Activated CD4-positive, alpha-beta T cell treated with anti-CD3 and anti-CD28 coated beads, Interleukin-2, amount 50 U/mL, for 16 hours (primary cell): ENCODE results near the gene ARHGAP1.

Experiments used
- DNase-seq: peaks from one replicate; pipeline ENCODE4 v3.0.0-alpha.2; 2020

The ARHGAP1 gene

DNA sequence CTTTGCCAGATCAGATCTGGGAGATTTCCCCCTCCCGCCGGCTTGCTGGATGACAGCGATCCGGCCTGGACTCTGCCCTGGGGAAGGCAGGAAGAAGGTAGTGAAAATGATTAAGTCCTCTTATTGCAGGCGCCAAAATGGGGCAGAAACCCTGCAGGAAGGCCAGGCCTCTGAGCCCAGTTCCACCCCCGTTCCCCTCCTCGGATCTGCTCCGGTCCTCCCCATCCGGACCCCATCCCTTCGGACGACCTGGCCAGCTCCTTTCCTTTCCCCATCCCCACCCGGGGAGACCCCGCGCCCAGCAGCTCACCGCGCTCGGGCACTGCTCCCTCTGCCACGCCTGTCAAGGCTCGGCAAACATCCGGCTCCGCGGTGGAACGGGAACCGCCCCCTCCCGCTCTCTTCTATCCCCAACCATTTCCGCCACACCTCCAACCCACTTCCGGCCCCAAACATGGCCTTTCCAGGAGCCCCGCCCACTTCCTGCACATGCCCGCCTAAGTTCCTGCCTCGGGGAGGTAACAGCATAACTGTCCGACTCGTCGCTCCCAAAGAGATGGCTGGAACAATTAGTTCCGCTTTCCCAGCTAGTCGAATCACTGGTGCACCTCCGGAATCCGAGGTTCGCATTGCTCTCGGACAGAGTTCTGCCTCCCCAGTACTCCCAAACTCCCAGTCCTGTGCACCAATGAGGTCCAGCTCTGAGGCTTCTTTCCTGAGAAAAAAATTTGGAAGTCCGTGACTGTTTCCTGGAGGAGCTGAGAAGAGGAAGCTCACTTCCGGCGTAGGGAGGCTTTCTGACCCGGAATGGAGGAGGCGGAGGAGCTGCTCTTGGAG is at the start of gene ARHGAP1, which contains the start of gene ZNF408:
TSS of gene ARHGAP1 (minus strand) at position 379 of the 837 bp plus-strand sequence. CDS start 4,512 bp downstream, outside the sequence.
TSS of gene ZNF408 (plus strand) at position 791 of the 837 bp plus-strand sequence. CDS start at position 808, 17 bp downstream.
- DNase-seq, result peak; percentile 100

- DNase-seq, result no peak
These were observed 46.7 kb upstream of the ARHGAP1 start for GRCh38 chr11:46747150-46747549.

- no peak for DNase-seq
These were observed 45.6 kb upstream of the ARHGAP1 start for GRCh38 chr11:46745995-46746394.

DNA sequence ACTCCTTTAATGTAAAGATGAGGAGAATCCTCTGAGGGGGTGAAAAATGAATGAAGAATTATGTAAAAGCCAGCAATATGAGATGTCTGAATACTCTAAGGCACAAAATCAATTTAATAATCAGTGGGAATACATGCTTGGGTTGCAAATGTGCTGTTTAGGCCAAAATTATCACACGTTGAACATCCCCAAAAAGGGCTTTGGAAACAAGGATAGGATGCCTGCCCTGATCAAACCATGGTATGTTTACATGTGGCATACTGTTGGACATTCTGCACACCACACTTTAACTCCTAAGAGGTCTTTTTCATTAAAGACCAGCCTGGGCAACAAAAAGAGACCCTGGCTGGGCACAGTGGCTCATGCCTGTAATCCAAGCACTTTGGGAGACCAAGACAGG is 44.9 kb upstream of the ARHGAP1 start:
- no peak for DNase-seq

GRCh38 chr11:46743693-46744339 is 43.4 kb upstream of the ARHGAP1 start:
- no peak for DNase-seq

DNA sequence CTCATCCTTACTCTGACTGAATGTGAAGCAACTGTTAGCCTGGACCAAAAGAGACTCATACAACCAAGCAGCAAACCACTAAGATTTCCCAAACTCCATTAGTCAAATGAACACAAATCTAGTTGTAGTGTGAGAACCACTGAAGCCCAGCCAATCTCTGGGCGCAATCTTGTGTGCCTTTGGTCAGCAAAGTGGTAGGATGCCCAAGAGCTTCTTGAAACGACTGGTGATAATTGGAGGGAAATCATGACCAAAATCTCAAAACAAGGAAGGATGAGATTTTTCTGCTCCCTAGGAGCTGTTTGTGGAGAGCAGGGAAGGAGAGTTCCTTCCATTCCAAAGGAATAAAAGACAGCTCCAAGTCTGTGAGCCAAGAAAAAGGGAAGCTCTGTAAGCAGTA is 42.6 kb upstream of the ARHGAP1 start:
- no peak for DNase-seq

DNA sequence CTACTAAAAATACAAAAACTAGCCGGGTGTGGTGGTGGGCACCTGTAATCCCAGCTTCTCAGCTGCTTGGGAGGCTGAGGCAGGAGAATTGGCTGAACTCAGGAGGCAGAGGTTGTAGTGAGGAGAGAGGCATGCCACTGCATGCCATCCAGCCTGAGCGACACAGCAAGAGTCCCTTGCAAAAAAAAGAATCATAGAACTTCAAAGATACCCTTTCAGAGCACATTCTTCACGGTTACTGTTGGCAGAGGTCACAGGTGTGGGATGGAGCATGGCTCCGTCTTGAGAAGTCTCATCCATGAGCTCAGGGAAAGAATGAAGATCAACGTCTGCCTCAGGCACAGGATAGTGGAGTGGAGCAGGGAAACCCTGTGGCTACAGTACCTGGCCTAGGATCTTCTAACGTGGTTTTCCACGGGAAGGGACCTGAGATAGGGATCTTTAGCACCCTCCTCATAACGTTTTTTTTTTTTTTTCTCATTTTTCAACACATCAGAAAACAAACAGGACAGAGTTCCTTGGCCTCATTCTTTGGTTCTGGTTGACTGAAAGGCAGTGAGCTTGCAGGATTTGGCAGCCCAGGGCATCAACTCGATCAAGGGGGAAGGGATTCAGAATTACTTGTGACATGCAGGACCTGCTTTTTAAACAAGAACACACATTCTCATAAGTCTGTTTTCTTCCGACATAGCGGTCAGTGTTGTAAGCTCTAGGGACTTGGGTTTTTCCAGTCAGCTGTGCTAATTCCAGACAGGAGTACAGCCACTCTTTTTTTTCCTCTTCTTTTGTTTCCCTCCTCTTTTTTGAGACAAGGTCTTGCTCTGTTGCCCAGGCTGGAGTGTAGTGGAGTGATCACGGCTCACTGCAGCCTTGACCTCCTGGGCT is 41.4 kb upstream of the ARHGAP1 start:
- DNase-seq, result no peak

- no peak for DNase-seq
These were observed 38.5 kb upstream of the ARHGAP1 start for GRCh38 chr11:46738887-46739286.

DNA sequence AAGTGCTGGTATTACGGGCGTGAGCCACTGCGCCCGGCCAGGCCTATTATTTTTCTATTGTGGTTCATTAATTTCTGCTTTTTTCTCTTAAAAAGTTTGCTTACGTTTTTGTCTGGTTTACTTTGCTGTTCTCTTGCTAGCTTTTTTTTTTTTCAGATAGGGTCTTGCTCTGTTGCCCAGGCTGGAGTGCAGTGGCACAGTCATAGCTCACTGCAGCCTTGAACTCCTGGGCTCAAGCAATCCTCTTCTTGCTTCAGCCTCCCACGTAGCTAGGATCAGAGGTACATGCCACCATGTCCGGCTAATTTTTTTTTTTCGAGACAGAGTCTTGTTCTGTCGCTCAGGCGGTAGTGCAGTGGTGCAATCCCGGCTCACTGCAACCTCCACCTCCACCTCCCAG is 37.3 kb upstream of the ARHGAP1 start:
- DNase-seq, result no peak

- DNase-seq, result no peak
These were observed 36.2 kb upstream of the ARHGAP1 start for GRCh38 chr11:46736615-46737014.

DNA sequence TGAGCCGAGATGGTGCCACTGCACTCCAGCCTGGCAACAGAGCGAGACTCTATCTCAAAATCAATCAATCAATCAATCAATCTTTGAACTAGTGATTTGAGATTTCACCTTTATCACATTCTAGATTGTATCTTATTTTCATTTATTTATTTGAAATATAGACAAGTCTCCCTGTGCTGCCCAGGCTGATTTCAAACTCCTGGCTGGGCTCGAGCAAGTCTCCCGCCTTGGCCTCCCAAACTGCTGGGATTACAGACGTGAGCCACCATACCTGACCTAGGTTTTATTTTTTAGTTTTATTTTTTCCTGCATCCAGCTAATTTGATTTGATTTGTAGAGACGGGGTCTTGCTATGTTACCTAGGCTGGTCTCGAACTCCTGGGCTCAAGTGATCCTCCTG is 35.7 kb upstream of the ARHGAP1 start:
- no peak for DNase-seq

DNA sequence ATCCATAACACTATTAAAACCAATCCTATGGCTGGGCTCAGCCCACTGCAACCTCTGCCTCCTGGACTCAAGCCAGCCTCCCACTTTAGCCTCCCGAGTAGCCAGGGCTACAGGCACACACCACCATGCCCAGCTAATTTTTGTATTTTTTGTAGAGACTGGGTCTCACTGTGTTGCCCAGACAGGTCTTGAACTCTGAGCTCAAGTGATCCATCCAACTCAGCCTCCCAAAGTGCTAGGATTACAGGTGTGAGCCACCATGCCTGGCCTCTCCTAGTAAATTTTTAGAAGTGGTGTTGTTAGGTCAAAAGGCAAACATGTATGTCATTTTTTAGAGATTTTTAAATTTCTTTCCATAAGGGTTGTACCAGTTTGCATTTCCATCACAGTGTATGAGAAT is 32.8 kb upstream of the ARHGAP1 start:
- DNase-seq, result no peak

DNA sequence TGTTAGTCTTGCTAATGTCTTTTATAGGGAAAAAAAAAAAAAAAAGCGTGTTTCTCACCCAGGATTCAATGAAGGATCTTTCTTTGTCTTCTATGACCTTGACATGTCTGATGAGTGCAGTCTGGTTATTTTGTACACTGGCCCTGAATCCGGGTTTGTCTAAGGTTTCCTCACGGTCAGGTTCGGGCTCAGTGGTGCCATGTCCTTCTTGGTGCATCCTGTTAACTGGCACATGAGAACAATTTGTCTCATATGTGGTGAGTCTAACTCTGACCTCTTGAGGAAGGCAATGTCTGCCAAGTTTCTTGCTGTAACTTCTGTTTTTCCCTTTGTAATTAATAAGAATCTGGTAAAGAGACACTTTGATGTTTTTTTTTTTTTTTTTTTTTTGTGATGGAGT is 31.1 kb upstream of the ARHGAP1 start:
- DNase-seq, result no peak

GRCh38 chr11:46729110-46730027 is 28.9 kb upstream of the ARHGAP1 start:
- DNase-seq, result no peak

DNA sequence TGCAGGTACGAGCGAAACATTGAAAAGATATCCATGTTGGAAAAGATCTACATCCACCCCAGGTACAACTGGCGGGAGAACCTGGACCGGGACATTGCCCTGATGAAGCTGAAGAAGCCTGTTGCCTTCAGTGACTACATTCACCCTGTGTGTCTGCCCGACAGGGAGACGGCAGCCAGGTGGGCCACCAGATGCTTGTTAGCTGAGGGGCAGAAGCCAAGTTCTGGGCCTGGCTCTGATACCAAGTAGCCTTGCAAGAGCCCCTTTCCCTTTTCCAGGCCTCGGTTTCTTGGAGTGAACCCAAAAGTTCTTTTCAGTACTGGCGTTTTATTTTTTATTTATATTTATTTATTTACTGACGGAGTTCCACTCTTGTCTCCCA is 28.2 kb upstream of the ARHGAP1 start:
- DNase-seq, result no peak

DNA sequence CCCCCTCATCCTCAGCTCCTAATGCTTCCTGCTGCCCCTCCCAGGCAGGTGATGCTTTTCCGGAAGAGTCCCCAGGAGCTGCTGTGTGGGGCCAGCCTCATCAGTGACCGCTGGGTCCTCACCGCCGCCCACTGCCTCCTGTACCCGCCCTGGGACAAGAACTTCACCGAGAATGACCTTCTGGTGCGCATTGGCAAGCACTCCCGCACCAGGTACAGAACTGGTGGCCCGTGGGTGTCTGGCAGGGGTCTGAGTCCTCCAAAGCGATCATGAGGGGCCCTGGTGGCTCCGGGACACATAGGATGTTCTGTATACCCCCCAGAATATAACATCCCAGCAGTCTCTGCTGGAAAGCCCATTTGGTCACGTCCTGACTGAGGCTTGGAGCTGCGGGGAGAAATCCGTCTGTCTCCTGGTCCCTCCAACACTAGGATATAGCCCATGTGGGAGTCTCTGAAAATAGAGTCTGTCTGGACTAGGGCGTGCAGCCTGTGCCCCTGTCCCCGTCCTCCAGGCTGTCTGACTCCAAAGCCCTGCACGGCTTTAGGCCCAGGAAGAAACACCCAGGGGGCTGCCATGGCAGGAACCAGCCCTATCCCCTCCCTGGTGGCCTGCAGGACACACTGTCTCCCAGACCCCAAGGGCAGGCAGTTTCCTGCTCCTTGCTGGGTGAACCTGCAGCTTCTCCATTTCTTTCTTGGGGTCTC is 27.7 kb upstream of the ARHGAP1 start:
- DNase-seq, result no peak

GRCh38 chr11:46726206-46726862 is 25.9 kb upstream of the ARHGAP1 start:
- no peak for DNase-seq

GRCh38 chr11:46725338-46726205 is 25.2 kb upstream of the ARHGAP1 start:
- DNase-seq, result no peak

DNA sequence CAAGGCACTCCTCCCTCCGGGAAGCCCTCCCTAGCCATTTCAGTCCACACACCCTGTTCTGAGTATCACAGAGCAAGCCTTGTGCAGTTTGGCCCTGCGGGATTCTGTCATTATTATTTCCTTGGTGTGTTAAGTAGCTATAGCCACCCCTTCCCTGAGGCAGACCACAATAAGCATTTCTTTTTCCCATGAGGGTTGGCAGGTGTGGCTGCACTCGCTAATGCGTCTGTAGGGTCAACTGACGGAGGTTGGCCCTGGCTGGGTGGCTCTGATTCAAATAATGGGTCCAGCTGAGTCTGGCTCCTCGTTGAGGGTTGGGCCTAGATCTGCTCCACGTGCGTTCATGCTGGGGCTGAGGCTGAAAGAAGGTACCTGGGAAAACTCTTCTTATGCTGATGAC is 23.7 kb upstream of the ARHGAP1 start:
- DNase-seq, result no peak

- DNase-seq, result no peak
These were observed 22.9 kb upstream of the ARHGAP1 start for GRCh38 chr11:46723359-46723680.
